ENCODE data around the gene LUZP4. TPM values are rescaled to one million over a fixed set of nuclear protein-coding genes. Genes with fewer than 3 reads are reported as not detected.
"Not testable (repeated sequence)": the region's sequence is repeated elsewhere in the genome, so short reads cannot be mapped to it uniquely, and the experiment has no call there.

LUZP4 gene, protein sequence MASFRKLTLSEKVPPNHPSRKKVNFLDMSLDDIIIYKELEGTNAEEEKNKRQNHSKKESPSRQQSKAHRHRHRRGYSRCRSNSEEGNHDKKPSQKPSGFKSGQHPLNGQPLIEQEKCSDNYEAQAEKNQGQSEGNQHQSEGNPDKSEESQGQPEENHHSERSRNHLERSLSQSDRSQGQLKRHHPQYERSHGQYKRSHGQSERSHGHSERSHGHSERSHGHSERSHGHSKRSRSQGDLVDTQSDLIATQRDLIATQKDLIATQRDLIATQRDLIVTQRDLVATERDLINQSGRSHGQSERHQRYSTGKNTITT
- total RNA-seq: not detected
- long read RNA-seq: 0 reads

DNA sequence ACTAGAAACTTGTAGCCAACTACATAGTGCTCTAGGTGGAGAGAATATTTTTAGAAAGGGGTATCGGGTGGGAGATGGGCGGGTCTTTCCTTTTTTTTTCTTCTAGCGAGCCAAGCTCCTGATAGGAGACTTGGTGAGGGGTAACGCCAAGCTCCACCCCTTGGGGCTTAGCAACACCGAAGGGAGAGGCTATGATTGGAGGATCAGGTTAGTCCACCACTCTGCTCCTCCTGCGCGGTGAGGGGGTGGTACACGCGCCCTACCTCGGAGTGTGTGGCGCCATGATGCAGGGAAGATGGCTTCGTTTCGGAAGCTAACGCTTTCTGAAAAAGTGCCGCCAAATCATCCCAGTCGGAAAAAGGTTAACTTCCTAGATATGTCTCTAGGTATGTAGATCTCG lies at the start of gene LUZP4:
LUZP4 (plus strand) TSS at position 251 of the 400 bp plus-strand sequence; CDS start at position 296, 45 bp downstream.
- ATAC-seq: no peak
- DNase-seq: no peak
- intact Hi-C loops (cut with DNase I): loop anchor here in 1 of 2 donors (10.0 kb wide), 1 partner anchor 65 kb away; no protein-coding TSS in a partner anchor

DNA sequence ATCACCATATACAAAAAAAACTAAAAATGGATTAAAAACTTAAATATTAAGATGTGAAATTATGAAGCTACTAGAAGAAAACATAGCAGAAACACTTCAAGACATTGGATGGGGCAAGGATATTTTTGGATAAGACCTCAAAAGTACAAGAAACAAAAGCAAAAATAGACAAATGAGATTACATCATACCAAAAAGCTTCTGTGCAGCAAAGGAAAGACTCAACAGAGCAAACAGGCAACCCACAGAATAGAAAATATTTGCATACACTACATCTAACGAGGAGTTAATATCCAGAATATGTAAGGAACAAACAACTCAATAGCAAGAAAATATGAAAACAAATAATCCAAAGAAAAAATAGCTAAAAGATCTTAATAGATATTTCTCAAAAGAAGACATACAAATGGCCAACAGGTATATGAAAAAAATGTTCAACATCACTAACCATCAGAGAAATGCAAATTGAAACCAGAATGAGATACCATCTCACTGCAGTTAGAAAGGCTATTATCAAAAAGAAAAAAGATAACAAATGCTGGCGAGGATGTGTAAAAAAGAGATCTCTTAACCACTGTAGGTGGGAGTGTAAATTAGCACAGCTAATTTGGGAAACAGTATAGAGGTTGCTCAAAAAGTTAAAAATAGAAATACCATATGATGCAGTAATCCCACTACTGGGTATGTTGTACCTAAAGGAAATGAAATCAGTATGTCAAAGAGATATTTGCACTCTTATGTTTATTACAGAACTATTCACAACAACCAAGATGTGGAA lies 37.9 kb upstream of the LUZP4 start:
- no peak for ATAC-seq
- no peak for DNase-seq
- intact Hi-C loops (cut with DNase I): no loop called here

DNA sequence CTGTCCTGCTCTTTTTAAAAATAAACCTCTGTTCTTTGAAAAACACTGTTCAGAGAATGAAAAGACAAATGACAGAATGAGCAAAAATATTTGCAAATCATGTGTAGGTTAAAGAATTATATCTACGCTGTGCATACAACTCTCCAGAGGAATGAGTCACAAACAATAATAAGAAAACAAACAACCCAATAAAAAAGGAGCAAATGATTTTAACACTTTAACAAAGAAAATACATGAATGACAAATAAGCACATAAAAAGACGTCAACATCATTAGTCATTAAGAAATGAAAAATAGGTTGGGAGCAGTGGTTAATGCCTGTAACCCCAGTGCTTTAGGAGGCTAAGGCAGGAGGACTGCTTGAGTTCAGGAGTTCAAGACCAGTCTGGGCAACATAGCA lies 34.5 kb upstream of the LUZP4 start:
- intact Hi-C loops (cut with DNase I): no loop called here
- DNase-seq: no peak
- ATAC-seq: no peak

DNA sequence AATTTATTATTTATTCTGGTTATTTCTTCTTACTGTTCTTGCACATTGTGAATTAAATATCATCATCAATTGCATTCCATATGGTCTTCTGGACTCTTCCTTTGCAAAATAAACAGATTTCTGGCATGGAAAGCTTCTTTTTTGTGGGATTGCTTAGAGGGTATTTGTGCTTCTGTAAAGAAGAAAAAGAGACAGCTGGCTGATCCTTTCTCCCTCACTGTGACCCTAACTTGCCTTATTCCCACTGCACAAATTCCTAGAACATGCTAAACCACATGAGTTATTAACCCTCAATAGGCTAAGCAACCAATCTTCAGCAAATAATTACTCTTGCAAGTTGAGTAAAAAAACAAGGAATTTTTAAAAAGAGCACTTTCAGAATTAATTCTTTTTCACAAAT lies 31.8 kb upstream of the LUZP4 start:
- no peak for ATAC-seq
- DNase-seq: no peak

DNA sequence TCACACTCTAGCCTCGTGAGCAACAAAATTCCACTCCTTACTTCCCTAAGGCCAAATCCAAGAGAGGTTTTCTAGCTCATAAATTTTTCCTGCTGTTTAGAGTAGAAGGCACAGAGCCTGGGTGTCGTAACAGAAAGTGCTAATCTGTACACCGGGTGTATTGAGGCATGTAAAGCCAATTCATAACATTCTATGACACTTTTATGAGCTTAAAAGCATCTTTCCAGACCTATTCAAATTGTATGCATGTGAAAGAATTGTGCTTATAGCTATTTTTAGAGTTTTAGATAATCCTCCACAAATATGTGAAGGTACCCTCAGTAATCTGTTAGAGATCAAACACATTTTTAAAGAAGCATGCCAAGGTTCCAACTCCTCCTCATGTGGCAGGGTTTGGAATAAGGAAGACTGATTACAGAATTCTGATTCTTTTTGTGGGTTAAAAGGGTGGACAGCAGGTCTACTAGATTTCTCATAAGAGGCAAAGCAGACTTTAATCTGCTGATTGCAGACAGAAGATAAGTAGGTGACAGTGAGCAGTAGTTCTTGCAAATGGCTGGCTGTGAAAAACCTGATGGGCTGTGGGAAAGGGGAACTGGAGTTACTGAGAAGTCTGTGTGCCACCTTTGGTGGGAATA lies 30.2 kb upstream of the LUZP4 start:
- no peak for ATAC-seq
- intact Hi-C loops (cut with DNase I): no loop called here
- no peak for DNase-seq

More for the DNA sequence above, 31.8 kb upstream of the LUZP4 start:
- intact Hi-C loops (cut with DNase I): no loop called here

DNA sequence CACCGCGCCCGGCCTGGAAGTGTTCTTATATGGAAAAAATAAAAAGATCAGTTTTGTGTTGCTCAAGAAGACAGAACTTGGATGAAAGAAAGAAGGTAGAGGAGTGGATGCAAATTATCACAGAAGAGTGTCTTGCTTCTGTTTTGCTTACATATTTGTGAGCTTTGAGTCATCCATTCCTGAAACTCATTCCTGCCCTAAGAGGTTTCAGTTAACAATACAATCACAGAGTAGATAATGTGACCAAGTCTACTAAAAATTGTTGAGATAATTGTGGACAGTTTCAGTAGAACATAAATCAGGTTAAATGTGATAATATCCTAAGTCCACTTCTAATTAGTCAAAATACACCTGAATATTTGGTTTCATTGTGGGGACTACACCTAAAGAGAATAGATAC lies 29.2 kb upstream of the LUZP4 start:
- DNase-seq (no peak), ATAC-seq (no peak)
- intact Hi-C loops (cut with DNase I): no loop called here

DNA sequence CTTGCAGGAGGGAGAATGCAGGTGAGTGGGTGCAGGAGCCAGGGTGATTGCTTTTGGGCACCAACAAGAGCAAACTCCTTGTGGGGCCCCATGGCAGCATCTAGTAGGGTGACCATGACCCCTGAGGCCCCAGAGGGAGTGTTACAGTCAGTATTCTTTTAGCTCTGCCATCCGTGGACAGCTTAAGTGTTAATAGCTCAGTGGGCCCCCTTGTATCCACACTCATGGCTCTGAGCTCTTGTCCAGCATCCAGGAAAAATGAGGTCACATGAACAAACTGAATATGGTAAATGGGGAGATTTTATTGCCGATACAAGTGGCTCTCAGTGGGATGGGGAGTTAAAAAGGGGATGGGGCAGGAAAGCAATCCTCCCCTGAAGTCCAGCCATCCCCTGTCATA lies 28.4 kb upstream of the LUZP4 start:
- ATAC-seq (no peak), DNase-seq (no peak)
- intact Hi-C loops (cut with DNase I): no loop called here

DNA sequence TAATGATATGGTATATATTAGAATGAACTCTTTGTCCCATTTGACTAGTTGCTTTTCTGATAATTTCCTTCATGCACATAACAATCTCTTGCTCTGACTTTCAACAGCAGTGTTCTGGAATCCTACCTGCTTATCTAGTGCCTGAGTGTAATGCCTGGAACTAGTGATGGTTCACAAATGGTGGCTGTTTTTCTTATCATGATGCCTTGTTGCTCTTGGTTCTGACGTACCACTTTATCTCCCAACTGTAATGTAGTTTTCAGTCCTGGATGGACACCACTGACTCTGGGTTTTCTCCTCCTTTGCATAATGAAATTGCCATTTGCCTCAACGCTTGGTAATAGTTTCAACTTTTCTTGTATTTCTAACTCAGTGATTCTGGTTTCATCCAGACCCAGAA lies 25.5 kb upstream of the LUZP4 start:
- ATAC-seq: no peak

DNA sequence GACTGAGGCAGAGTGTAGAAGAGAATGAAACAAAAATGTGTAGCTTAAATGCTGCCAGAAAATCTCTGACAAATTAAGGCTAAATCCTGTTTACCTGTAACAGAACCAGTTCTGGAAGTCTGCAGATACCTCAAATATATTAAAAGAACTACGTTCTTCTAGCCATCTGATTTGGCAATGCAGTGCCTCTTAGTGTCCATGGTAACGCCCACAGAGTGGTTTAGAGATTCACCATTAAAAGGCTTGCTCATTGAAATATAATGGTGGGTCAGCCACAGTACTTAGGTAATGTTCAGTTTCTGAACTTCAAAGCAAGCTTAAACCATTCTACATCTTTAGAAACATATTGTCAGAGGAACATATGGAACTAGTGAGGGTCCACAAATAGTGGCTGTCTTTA lies 23.2 kb upstream of the LUZP4 start:
- DNase-seq (no peak), ATAC-seq (no peak)
- intact Hi-C loops (cut with DNase I): no loop called here

More for the DNA sequence above, 25.5 kb upstream of the LUZP4 start:
- no peak for DNase-seq
- intact Hi-C loops (cut with DNase I): no loop called here

DNA sequence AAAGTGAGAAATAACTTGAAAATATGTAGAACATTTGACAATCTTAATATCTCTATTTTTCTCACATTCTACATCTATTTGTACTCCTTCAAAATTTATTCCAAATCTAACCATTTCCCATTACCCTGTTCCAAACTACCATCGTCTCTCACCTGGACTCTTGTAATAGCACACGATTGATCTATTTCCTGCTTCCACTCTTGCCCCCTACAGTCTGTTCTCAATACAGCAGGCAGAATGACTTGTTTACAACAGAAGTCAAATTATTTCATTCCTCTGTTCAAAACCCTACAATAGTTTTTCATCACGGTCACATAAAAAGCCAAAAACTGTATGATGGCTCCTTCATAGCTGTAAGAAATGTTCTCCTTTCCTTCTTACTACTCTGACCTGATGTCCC lies 21.1 kb upstream of the LUZP4 start:
- ATAC-seq (no peak), DNase-seq (no peak)
- intact Hi-C loops (cut with DNase I): no loop called here

DNA sequence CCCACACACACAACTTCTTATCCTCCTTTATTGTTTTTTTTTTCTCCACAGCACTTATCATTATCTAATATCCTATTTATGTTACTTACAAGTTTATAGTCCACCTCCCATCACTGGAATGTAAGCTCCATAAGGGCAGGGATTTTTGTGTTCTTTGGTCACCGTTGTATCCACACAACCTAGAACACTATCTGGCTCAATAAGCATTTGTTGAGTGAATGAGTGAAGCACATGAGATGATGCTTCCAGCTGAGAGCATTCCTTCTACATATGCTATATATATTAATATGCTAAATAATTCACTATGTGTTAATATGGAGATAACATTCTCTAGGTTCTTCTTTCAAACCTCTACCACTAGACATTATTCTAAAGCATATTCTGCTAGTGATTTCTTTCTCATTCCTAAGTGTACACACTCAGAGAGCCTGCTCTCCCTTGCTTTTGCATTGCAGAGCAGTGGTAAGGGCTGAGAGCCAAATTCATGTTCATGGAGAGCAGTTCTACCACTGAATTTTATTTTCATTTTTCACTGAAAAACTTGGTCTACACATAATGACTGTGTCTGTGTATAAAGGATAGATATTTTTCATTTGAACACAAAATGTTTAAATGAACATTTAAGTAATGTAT lies 20.3 kb upstream of the LUZP4 start:
- DNase-seq (no peak), ATAC-seq (no peak)
- intact Hi-C loops (cut with DNase I): no loop called here

DNA sequence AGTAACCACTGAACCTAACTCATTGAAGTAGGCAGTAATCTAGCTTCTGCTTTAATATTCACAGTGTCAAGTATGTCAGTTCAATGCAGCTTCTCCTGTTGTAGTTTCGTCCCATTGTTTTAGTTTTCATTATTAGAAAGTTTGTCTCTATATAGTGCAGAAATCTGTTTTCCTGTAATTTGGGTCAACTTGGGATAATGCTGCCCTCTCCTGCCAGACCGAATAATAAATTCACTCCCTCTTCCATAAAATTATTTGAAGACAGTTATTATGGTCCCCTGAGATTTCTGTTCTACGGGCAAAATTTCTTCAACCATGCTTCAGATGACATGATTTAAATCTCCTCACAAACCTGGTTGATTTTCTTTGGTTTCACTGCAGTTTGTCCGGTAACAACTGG lies 4.6 kb upstream of the LUZP4 start:
- DNase-seq: no peak
- intact Hi-C loops (cut with DNase I): loop anchor here in 1 of 2 donors (10.0 kb wide), 1 partner anchor 60 kb away; no protein-coding TSS in a partner anchor
- no peak for ATAC-seq

DNA sequence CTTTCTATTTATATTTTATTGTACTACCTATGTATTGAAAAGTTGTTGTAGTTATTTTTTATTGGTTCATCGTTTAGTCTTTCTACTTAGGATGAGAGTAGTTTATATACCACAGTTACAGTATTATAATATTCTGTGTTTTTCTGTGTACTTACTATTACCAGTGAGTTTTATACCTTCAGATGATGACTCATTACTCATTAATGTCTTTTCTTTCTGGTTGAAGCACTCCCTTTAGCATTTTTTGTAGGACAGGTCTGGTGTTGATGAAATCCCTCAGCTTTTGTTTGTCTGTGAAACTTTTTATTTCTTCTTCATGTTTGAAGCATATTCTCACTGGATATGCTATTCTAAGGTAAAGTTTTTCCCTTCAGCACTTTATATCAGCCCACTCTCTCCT lies 7.7 kb downstream of the LUZP4 start:
- intact Hi-C loops (cut with DNase I): no loop called here
- no peak for ATAC-seq
- DNase-seq: no peak

DNA sequence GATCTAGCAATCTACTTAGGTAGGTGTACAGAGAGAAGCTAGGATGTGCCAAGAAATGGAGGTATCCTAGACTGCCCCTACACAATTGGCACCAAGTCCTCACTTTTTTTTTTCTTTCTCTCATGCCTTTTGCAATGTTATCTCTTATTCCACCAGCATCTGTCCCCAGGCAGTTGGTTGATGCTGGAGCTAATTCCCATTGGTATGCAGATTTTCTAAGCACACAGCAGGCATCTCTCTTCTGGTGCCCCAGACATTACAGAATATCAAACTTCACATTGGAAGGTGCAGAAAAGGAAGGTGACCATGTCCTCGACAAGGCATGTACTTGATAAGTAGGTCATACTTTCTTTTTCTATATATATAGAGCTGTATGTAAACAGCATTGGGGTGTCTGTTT lies 21.6 kb downstream of the LUZP4 start:
- intact Hi-C loops (cut with DNase I): no loop called here
- no peak for DNase-seq
- ATAC-seq: no peak

DNA sequence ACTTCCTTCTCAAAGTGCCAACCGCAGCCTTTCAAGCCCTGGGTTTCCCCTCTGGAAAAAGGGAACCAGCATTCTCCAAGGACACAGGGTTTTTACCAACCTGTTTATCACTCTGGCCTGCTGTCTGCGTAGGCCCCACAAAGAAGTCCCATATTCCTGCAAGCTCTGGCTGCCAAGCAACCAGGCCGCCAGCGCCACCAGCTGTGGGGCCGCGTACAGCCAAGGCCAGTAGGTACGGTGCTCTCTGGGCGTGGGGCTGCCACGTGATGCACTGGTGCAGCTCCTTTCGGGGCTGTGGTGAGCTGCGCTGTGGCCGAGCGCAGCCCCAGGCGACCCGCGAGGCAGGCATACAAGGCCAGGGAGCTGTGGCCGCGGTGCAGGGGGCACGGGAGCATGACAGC lies 22.1 kb downstream of the LUZP4 start:
- intact Hi-C loops (cut with DNase I): no loop called here
- DNase-seq (peak; percentile 34), ATAC-seq (peak; percentile 61 to 64)

DNA sequence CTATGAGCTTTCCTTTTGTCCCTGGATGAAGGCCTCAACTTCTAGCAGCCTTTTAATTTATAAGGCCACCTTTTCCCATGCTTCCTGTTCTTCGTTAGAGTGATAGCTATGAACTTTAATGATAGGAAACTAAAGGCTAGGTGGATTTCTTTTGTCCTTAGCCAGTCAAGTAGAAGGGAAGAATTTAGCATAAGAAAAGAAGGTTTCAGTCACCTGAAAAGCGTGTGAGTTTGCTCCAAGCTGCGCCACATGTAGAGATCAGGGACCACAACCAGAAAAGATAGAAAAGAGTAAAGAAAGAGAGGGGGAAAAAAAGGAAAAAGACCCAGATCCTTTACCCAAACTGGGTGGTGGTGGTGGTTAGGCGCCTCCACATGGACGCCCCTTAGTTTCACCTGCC lies 28.6 kb downstream of the LUZP4 start:
- no peak for ATAC-seq
- intact Hi-C loops (cut with DNase I): no loop called here

DNA sequence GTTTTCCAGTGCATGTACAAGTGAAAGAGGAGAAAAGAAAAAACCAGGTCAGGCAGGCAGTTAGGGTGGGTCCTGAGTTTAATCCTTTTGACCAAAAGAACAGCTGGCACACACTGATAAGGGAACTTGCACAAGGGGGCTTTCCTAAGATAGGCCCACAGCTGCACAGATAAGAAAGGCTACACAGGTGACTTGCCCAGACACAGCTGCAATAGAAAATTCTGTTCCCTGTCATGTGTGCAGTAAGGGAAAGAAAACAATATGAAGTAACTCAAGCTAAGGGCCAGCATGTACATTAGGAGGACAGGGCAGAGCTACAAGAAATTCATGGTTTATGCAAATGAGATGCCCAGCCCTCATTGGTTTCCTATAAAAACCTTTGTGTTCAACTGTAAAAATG lies 32.9 kb downstream of the LUZP4 start:
- no peak for DNase-seq
- intact Hi-C loops (cut with DNase I): no loop called here
- ATAC-seq: no peak

More for the DNA sequence above, 28.6 kb downstream of the LUZP4 start:
- no peak for DNase-seq

DNA sequence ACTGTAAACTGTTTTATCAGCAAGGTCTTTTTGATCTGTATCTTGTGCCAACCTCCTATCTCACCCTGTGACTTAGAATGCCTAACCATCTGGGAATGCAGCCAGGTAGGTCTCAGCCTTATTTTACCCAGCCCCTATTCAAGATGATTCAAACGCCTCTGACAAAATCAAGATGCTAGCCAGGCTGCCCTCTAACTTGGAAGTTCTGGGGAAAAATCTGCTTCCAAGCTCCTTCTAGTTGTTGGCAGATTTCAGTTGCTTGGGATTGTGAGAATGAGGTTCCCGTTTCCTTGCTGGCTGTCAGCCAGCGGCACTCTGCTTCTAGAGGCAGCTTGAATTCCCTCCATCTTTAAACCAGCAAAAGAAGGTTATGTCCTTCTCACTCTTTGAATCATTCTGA lies 34.7 kb downstream of the LUZP4 start:
- intact Hi-C loops (cut with DNase I): no loop called here

DNA sequence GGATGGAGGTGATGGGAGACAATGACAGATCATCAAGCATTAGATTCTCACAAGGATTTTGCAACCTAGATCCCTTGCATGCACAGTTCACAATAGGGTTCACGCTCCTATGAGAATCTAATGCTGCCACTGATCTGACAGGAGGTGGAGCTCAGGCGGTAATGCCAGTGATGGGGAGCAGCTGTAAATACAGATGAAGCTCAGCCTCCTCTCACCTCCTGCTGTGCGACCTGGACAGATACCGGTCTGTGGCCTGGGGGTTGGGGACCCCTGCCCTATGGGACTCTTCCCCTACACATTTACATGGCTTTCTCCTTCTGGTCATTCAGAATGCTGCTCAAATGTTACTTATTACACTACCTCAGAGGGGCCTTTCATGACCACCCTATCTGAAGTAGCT lies 39.8 kb downstream of the LUZP4 start:
- intact Hi-C loops (cut with DNase I); ATAC-seq: not testable (repeated sequence)

More for the DNA sequence above, 34.7 kb downstream of the LUZP4 start:
- DNase-seq: peak; percentile 42
- no peak for ATAC-seq

More for the DNA sequence above, 39.8 kb downstream of the LUZP4 start:
- DNase-seq: not testable (repeated sequence)

Data from left cardiac atrium (tissue), 4 donors.